HG03139 (cell line): ENCODE results near the gene FAM162A.
A peak's percentile ranks its signal among the peaks of the same experiment; 100 is the strongest.
"Not testable (repeated sequence)": the region's sequence is repeated elsewhere in the genome, so short reads cannot be mapped to it uniquely, and the experiment has no call there.

ENCODE experiments used
- ATAC-seq: cut with Tn5 transposase; IDR thresholded peaks from one replicate; pipeline ENCODE4 v1.9.1; 2021; ENCODE audit not compliant: unreplicated experiment

Gene FAM162A

GRCh38 chr3:122383771-122384697 is at the start of gene FAM162A:
Gene FAM162A (plus strand): TSS chr3:122384182. CDS start chr3:122384266, 84 bp downstream.
- ATAC-seq: peak; percentile 94

DNA sequence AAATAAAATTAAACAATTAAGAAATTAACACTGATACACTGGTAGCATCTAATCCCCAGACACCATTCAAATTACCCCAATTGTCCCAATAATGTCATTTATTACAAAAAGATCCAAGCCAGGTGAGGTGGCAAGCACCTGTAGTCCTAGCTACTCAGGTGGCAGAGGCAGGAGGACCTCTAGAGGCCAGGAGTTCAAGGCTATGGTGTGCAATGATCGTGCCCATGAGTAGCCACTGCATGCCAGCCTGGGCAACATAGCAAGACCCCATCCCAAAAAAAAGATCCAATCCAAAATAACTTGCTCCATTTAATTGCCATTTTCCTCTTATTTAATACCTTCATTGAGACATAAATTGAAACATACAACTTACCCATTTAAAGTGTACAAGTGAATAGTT is 41.2 kb upstream of the FAM162A start:
- ATAC-seq: no peak

DNA sequence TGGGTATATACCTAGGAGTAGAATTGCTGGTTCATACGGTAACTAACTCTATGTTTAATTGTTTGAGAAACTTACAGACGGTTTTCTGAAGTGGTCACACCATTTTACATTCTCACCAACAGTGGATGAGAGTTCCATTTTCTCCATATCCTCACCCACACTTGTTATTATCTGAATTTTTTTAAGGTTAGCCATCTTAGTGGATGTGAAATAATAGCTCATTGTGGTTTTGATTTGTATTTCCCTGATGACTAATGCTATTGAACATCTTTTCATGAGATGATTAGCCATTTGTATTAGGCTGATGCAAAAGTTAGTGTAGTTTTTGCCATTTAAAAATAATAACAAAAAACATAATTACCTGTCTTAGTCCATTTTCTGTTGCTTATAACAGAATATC is 40.3 kb upstream of the FAM162A start:
- ATAC-seq: no peak

- ATAC-seq: no peak
Observed at GRCh38 chr3:122349171-122349570, 34.8 kb upstream of the FAM162A start.

DNA sequence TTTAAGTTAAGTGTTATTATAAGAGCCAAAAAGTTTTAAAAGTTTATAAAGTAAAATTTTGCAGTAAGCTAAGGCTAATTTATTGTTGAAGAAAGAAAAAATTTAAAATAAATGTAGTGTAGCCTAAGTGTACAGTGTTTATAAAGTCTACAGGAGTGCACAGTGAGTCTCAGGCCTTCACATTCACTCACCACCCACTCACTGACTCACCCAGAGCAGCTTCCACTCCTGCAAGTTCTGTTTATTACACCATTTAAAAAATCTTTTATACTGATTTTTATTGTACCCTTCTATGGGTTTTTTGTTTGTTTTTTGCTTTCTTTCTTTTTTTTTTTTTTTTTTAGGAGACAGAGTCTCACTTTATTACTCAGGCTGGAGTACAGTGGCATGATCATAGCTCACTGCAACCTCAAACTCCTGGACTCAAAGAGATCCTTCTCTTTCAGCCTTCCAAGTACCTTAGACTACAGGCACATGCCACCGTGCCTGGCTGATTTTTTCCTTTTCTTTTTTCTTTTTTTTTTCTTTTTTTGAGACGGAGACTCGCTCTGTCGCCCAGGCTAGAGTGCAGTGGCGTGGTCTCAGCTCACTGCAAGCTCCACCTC is 33.1 kb upstream of the FAM162A start:
- no peak for ATAC-seq

DNA sequence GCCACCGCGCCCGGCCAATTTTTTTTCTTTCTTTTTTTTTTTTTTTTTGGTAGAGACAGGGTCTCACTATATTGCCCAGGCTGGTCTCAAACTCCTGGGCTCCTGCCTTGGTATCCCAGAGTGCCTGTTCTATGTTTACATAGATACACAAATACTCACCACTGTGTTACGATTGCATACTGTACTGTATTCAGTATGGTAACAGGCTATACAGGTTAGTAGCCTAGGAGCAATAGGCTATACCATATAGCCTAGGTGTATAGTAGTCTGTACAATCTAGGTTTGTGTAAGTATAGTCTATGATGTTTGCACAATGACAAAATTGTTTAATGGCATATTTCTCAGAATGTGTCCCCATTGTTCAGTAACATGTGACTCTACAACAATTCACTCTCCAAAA is 32.4 kb upstream of the FAM162A start:
- no peak for ATAC-seq

DNA sequence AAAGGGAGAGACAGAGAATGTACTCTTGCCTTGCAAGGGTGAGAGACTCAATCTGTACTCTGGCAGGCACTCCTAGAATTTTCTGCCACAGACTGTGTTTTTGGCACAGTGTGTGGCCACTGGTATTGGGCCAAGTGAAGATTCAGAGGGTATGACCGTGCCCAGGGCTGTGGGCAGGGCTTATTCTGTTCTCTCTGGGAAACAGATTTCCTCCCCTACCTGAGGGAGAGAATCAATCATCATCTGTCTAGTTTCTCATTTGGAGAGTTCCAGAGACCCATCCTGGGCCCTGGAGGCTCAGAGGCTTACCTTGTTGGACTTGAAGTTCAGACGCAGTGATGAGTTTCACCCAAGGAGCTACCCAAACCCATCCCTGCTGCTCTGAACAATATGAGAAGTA is 30.8 kb upstream of the FAM162A start:
- no peak for ATAC-seq

- no peak for ATAC-seq
Observed at GRCh38 chr3:122353893-122354401, 30.0 kb upstream of the FAM162A start.

GRCh38 chr3:122355612-122356011 is 28.4 kb upstream of the FAM162A start:
- no peak for ATAC-seq

DNA sequence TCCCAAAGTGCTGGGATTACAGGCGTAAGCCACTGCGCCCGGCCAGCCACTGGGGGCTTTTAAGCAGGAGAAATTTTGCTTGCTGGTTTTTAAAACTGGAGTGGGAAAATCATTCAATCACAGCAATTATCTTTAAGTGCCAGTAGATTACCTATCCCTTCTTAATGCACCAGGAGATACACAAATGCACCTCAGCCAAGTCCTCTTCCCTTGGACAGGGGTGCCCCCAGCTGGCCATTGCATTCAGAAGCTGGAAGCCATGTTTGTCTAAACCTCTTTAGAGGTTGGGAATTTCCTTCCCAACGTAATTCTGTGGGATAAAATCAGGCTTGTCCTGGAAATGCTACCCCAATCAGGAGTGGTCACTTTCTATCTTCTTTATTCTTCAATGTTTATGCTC is 27.6 kb upstream of the FAM162A start:
- no peak for ATAC-seq

GRCh38 chr3:122357828-122358702 is 25.9 kb upstream of the FAM162A start:
- ATAC-seq: no peak

- ATAC-seq: no peak
Observed at GRCh38 chr3:122358703-122359032, 25.3 kb upstream of the FAM162A start.

DNA sequence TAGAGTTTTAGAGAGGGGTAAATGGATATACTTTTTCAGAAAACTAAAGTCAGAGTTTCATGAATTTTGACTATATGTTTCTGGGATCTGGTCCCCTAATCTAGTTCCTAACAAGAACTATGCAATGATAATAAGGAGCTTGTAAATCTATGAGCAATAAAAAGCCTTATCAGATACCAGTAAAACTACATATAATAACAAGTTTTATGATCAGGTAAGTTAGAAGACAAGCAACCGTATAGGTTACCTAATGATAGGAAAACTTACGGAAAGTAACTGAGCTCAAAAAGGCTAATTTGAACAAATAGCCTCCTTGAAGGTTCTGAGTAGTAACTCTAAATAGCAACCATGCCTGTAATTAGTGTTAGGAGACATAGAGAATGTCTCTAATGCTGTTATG is 22.0 kb upstream of the FAM162A start:
- ATAC-seq: no peak

DNA sequence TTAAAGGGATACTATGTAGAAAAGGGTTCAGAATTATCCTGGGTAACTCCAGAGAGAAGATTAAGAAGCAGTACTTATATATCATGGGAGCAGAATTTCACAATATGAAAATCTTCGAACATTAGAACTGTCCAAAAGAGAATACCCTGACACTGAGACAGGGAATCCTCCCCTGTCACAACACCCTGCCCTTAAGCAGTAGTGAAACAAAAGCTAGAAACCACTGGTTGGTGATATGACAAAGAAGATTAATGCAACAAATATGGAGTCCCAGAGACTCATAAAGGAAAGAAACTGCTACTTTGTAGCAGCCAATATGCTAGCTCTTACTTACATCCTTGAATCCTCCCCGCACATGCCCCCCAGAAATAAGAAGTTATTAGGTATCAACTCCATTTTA is 19.5 kb upstream of the FAM162A start:
- no peak for ATAC-seq

DNA sequence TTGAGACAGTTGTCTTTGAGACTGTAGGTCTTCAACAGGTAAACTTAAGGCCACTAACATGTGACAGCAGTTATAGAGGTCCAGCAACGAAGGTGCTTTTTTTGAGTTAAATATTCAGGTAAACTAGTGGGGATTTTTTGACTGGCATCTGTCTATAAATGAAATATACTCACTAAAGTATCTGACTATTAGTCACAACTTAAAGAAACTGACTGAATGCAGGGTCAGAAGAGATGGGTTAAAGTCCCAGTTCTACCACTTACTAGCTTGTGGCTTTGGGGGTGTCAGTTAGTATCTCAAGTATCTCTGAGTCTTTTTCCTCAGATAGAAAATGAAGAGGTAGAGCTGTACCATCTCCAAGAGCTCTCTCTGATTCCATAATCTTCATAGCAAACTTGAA is 18.9 kb upstream of the FAM162A start:
- ATAC-seq: no peak

DNA sequence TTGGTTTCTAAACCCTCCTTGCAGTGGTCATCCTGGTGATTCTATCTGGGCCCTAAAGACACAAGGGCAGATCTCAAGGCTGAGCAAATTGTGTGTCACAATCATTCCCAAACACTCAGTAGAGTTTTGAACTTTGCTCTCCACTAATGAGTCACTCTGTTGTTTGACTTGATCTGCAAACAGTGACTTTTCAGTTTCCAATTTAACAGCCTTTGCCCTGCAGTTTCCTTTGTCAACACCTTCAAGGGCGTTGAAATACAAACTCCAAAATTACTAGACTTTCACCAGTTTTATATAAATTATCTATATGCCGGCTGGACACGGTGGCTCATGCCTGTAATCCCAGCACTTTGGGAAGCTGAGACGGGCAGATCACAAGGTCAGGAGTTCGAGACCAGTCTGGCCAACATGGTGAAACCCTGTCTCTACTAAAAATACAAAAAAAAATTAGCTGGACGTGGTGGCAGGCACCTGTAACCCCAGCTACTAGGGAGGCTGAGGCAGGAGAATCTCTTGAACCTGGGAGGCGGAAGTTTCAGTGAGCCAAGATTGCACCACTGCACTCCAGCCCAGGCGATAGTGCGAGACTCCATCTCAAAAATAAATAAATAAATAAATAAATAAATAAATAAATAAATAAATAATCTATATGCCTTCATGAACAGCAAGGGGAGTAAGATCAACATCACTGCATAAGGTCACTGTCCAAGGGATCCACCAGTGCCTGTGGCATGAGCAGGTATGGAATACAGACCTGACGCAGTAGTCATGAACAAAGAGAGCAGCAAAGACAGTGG is 18.2 kb upstream of the FAM162A start:
- ATAC-seq: not testable (repeated sequence)

DNA sequence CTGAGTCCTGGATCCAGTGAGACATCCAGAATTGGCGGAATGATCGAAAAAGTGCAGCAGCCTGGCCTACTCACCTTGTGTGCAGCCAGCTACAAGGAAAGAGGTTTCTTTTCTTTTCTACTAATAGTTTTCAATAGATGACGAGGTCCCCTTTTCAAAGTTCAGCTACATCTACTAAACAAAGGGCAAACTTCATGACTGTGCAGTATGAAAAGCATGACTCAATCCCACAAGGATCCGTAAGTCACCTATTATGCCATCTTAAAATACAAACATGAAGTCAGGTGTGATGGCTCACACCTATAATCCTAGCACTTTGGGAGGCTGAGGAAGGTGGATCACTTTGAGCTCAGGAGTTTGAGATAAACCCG is 17.6 kb upstream of the FAM162A start:
- ATAC-seq: no peak

- ATAC-seq: no peak
Observed at GRCh38 chr3:122374034-122374433, 9.9 kb upstream of the FAM162A start.

DNA sequence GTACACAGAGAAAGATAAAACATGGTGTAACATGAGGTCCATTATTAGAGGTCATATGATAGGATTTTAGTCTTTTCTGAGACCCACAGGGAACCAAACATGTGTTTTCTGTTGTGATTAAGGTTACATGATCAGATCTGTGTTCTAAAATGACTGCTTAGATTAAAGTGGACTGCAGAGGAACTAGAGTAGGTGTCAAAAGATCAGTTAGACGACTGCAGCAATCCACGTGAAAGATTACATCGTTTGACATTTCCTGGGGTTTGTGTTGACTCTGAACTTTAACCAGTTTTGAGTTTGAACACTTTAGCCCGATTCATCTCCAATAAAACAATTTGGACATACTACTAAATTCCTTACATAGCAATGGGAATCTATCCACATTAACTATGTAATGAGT is 6.0 kb upstream of the FAM162A start:
- no peak for ATAC-seq

GRCh38 chr3:122382888-122383666 is 905 bp upstream of the FAM162A start, which contains the start of gene MIX23:
Gene MIX23 (minus strand): TSS chr3:122383231. CDS start chr3:122383224, 7 bp downstream.
- ATAC-seq: peak; percentile 33
